Fibroblast of lung (primary cell): ENCODE data around the gene SEC61A2. TPM values are rescaled to one million over a fixed set of nuclear protein-coding genes. Genes with fewer than 3 reads are reported as not detected.
"Not testable (repeated sequence)": the region's sequence is repeated elsewhere in the genome, so short reads cannot be mapped to it uniquely, and the experiment has no call there.

ENCODE experiments used
- DNase-seq, 2 donors: peaks; one replicate each; pipeline versions ENCODE4 v3.0.0 to v3.0.0-alpha.2; 2010; ENCODE audit warnings: low read depth in 2 of 2
- H2AFZ ChIP-seq: 2 replicates; pipeline ENCODE4 v1.5.1; 2012; ENCODE audit warnings: low read length, control low read depth, inconsistent platforms
- H3K27ac ChIP-seq: 2 replicates; pipeline ENCODE4 v1.5.1; 2011; ENCODE audit warnings: low read length, control low read depth; ENCODE audit not compliant: insufficient read depth
- H3K27me3 ChIP-seq: 2 replicates; pipeline ENCODE4 v1.5.1; 2011; ENCODE audit warnings: mild to moderate bottlenecking, low read length; ENCODE audit not compliant: control insufficient read depth, insufficient read depth
- H3K36me3 ChIP-seq: 2 replicates; pipeline ENCODE4 v1.5.1; 2011; ENCODE audit warnings: low read length; ENCODE audit not compliant: control insufficient read depth, insufficient read depth
- H3K4me1 ChIP-seq: 2 replicates; pipeline ENCODE4 v1.5.1; 2011; ENCODE audit warnings: low read length; ENCODE audit not compliant: control insufficient read depth, insufficient read depth; ENCODE audit errors: extremely low read depth
- H3K4me2 ChIP-seq: 2 replicates; pipeline ENCODE4 v1.5.1; 2011; ENCODE audit warnings: low read length, control low read depth; ENCODE audit not compliant: insufficient read depth; ENCODE audit errors: extremely low read depth
- H3K4me3 ChIP-seq, 4 experiments: fragments of 200-600 bp in 1 of 4; sonication (generic) in 1 of 4; replicated peaks in 1 of 4; 2 replicates each; pipeline ENCODE4 v1.5.1; 2011 to 2016; ENCODE audit warnings: low read length in 4 of 4, low read depth in 3 of 4, mild to moderate bottlenecking in 3 of 4, control low read depth in 2 of 4, inconsistent platforms in 1 of 4, mixed read lengths in 1 of 4; ENCODE audit not compliant: insufficient read depth in 1 of 4; ENCODE audit errors: control extremely low read depth in 1 of 4
- H3K79me2 ChIP-seq: 2 replicates; pipeline ENCODE4 v1.5.1; 2012; ENCODE audit warnings: mild to moderate bottlenecking, low read length, inconsistent platforms; ENCODE audit not compliant: control insufficient read depth, insufficient read depth
- H3K9ac ChIP-seq: 2 replicates; pipeline ENCODE4 v1.5.1; 2011; ENCODE audit warnings: mild to moderate bottlenecking, low read length, control low read depth; ENCODE audit not compliant: insufficient read depth
- H3K9me3 ChIP-seq: 2 replicates; pipeline ENCODE4 v1.5.1; 2012; ENCODE audit warnings: low read depth, low read length; ENCODE audit not compliant: control insufficient read depth, insufficient read depth
- H4K20me1 ChIP-seq: 2 replicates; pipeline ENCODE4 v1.5.1; 2011; ENCODE audit warnings: low read length; ENCODE audit not compliant: control insufficient read depth, insufficient read depth; ENCODE audit errors: extremely low read depth
- CTCF ChIP-seq, 2 donors: IDR thresholded peaks in 1 of 2; conservative IDR thresholded peaks in 1 of 2; 1 replicate in 1 of 2; 2 replicates in 1 of 2; pipeline ENCODE4 v1.5.1; 2011 to 2012; ENCODE audit warnings: low read length in 2 of 2, control low read depth in 1 of 2, inconsistent platforms in 1 of 2, low read depth in 1 of 2, mild to moderate bottlenecking in 1 of 2
- EZH2 ChIP-seq: IDR thresholded peaks from 2 replicates; pipeline ENCODE4 v1.5.1; 2012; ENCODE audit warnings: low read length, control low read depth, mild to moderate bottlenecking; ENCODE audit errors: missing control alignments
- polyA plus RNA-seq, 2 donors: library from polyadenylated mRNA; depleted of rRNA in 1 of 2; stranded (reverse) in 1 of 2; unstranded in 1 of 2; fragments of >200 nt; gene quantifications; 2 replicates each; pipeline ENCODE4 v1.2.1, GENCODE V29; 2011 to 2012; ENCODE audit warnings: missing spikeins in 1 of 2
- total RNA-seq: library from RNA; depleted of rRNA; stranded (reverse); fragments of >200 nt; gene quantifications from 2 replicates; pipeline ENCODE4 v1.2.1, GENCODE V29; 2014

Gene SEC61A2
- total and polyA plus RNA-seq, 2 donors (not counting 1 experiment from before 2014, with no cell fraction given), result 9.2 to 12.8 TPM

- H3K36me3 ChIP-seq, result peaks cover 4% of the 10 kb centered on the region
- no peak overlapping the region for H3K4me2 ChIP-seq
Observed at GRCh38 chr10:12164085-12164484, 34.6 kb downstream of the SEC61A2 start.

DNA sequence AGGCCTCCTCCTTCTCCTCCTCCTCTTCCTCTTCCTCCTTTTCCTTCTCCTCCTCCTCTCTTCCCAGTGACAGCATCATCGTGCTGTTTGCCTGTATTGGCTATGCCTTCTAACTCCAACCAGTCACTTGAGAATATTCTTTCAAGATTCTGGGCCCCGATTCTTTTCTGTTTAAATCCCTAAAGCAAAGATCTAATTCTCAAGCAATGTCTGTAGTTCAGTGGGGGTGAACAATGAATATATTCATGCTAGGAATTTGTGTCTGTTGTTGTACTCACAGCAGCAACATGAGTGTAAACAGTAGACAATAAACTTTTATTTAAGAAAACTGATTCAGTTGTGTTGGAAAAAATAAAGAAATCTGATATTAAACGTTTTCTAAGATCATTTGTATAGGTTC is 35.6 kb downstream of the SEC61A2 start:
- Histone ChIP-seq H2AFZ (no peak overlapping the region), H3K27me3 (no peaks in the 10 kb centered on the region), H3K36me3 (peaks cover 4% of the 10 kb centered on the region), H4K20me1 (no peaks in the 10 kb centered on the region), H3K4me3 (no peak overlapping the region), H3K4me1 (no peaks in the 10 kb centered on the region), H3K4me2 (no peak overlapping the region), H3K9ac (no peak overlapping the region), H3K79me2 (no peaks in the 10 kb centered on the region), H3K9me3 (no peaks in the 10 kb centered on the region), H3K27ac (no peak overlapping the region)
- no peak for DNase-seq
- TF ChIP-seq CTCF (conservative IDR thresholded peaks at IDR 0.05 in 1 of 2, IDR thresholded peaks at IDR 0.05 in 1 of 2; ENCODE audit: low read depth in 1 of 2, low read length in 2 of 2) (no peak), EZH2 (no peak)

More at GRCh38 chr10:12164085-12164484, 34.6 kb downstream of the SEC61A2 start:
- Histone ChIP-seq H3K9ac (no peak overlapping the region), H2AFZ (no peak overlapping the region), H3K9me3 (no peaks in the 10 kb centered on the region), H3K79me2 (no peaks in the 10 kb centered on the region), H3K27me3 (no peaks in the 10 kb centered on the region), H4K20me1 (no peaks in the 10 kb centered on the region), H3K4me3 (no peak overlapping the region), H3K27ac (no peak overlapping the region), H3K4me1 (no peaks in the 10 kb centered on the region)
- DNase-seq, result no peak
- TF ChIP-seq CTCF (conservative IDR thresholded peaks at IDR 0.05 in 1 of 2, IDR thresholded peaks at IDR 0.05 in 1 of 2; ENCODE audit: low read depth in 1 of 2, low read length in 2 of 2) (no peak), EZH2 (no peak)

DNA sequence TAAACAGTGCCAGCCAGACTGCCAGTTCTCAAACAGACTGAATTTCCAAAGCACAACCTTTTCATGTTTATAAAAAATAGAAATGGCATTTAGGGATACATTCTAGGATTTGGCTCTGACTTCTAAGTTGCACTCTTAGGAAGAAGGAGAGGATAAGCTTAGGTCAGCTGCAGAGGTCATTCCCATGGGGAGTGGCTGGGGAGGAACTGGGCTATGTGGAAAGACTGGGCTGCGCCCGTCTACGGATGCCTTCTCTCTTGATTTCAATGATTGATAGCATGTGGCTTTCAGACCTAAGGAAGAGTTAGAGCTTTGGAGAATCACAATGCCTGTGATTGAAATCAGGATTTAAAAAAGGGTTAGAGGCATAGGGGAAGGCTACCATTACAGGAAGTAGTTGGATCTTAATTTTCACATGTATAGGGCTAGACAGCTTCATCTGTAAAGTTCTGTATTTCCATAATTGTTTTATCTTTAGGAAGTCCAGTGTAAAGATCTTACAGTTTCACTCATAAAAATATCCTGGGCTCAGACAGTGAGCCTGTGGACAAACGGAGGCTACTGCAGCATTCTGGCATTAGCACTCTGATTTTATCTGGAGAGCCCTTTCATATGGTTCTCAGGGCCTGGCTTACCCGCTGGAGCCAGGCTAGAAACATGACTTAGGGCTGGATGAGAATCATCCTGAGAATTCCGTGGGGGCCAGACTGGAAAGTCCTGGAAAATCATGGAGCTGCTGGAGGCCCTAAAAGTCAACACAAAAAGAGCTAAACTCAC is 36.7 kb downstream of the SEC61A2 start:
- Histone ChIP-seq H3K36me3 (peaks cover 5% of the 10 kb centered on the region), H3K9ac (no peak overlapping the region), H4K20me1 (no peaks in the 10 kb centered on the region), H3K79me2 (no peaks in the 10 kb centered on the region), H3K27me3 (no peaks in the 10 kb centered on the region), H3K4me3 (no peak overlapping the region), H3K27ac (no peak overlapping the region), H2AFZ (no peak overlapping the region), H3K9me3 (no peaks in the 10 kb centered on the region), H3K4me1 (no peaks in the 10 kb centered on the region), H3K4me2 (no peak overlapping the region)
- no peak for DNase-seq
- TF ChIP-seq EZH2, result no peak
- TF ChIP-seq CTCF (conservative IDR thresholded peaks at IDR 0.05 in 1 of 2, IDR thresholded peaks at IDR 0.05 in 1 of 2; ENCODE audit: low read depth in 1 of 2, low read length in 2 of 2), result no peak

DNA sequence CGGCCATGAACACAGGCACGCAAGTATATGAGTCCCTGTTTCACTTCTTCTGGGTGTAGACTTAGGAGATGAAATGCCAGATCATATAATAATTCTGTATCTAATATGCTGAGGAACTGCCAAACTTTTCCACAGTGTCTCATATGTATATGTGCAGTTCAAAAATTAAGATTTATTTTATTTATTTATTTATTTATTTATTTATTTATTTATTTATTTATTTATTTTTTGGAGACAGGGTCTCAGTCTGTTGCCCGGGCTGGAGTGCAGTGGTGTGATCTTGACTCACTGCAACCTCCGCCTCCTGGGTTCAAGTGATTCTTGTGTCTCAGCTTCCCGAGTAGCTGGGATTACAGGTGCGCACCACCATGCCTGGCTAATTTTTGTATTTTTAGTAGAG is 42.0 kb downstream of the SEC61A2 start:
- not testable (repeated sequence) for H3K9ac ChIP-seq, H3K27ac ChIP-seq, H4K20me1 ChIP-seq, H3K79me2 ChIP-seq, H3K4me2 ChIP-seq, H3K9me3 ChIP-seq, H3K27me3 ChIP-seq, H2AFZ ChIP-seq, DNase-seq, H3K4me1 ChIP-seq, H3K4me3 ChIP-seq
- peaks cover 16% of the 10 kb centered on the region for H3K36me3 ChIP-seq
